Measurements from ENCODE around the gene TMEM250. TPM values are rescaled to one million over a fixed set of nuclear protein-coding genes. Genes with fewer than 3 reads are reported as not detected.

Gene TMEM250
- total RNA-seq, 1 experiment from 2014 or later = 37.5 TPM

GRCh38 chr9:136127313-136127712, 8.6 kb upstream of the TMEM250 start:
- H2AFZ ChIP-seq (ENCODE audit: low read depth, low read length, poor library complexity, severe bottlenecking) = no peak overlapping the region
- BruUV-seq (replicated peaks) = no TSS peak
- no peak overlapping the region for H3K4me3 ChIP-seq (replicated peaks in 1 of 2; ENCODE audit: low read depth in 1 of 2, low read length in 2 of 2)
- H3K9me3 ChIP-seq (ENCODE audit: control insufficient read depth in 1 of 2, insufficient read depth in 1 of 2, low read depth in 1 of 2, low read length in 2 of 2) = no peaks in the 10 kb centered on the region
- H3K4me1 ChIP-seq (ENCODE audit: control insufficient read depth in 1 of 2, insufficient read depth in 2 of 2, low read length in 2 of 2) = peaks cover 0 to 23% of the 10 kb centered on the region in 2 experiments; a peak in 2 of 4 replicates
- no peaks in the 10 kb centered on the region for H3K27me3 ChIP-seq (ENCODE audit: insufficient read depth, low read length)
- ChIA-PET RAD21 (ENCODE audit: low non-redundant PET in 1 of 2, low total read pairs in 2 of 2, uncharacterized antibody in 2 of 2, unreplicated experiment in 2 of 2) (no interaction called here), CTCF (no interaction called here), POLR2A (no interaction called here)
- TF ChIP-seq YY1 (IDR thresholded peaks at IDR 0.05; ENCODE audit: extremely low read depth, insufficient replicate concordance, low read depth, low read length) (no peak), JUND (IDR thresholded peaks at IDR 0.05) (no peak)
- no peaks in the 10 kb centered on the region for H3K9me2 ChIP-seq (ENCODE audit: insufficient read depth)
- H4K20me1 ChIP-seq (ENCODE audit: insufficient read depth) = no peaks in the 10 kb centered on the region
- H3K4me2 ChIP-seq (ENCODE audit: low read length) = no peak overlapping the region
- no peaks in the 10 kb centered on the region for H3K79me2 ChIP-seq (ENCODE audit: insufficient read depth, low read length)
- no peak overlapping the region for H3K27ac ChIP-seq (ENCODE audit: low read depth, low read length)
- H3K36me3 ChIP-seq (ENCODE audit: control insufficient read depth in 1 of 2, insufficient read depth in 2 of 2, low read length in 2 of 2) = no peaks in the 10 kb centered on the region
- ATAC-seq (no peak), DNase-seq (ENCODE audit: low read depth, low spot score) (no peak)
- no peak overlapping the region for H3K9ac ChIP-seq (ENCODE audit: low read length)
- intact Hi-C loops (cut with micrococcal nuclease) = no loop called here

- TF ChIP-seq POLR2AphosphoS5 (IDR thresholded peaks at IDR 0.05; ENCODE audit: low read depth, low read length) (no peak), POLR2A (IDR thresholded peaks at IDR 0.05; ENCODE audit: borderline replicate concordance, extremely low read depth, insufficient read depth, insufficient read length) (no peak)
- intact Hi-C loops (cut with micrococcal nuclease) = loop anchor here (5.0 kb wide), 1 partner anchor 523 kb away; no protein-coding TSS in a partner anchor
- H3K4me3 ChIP-seq (replicated peaks in 1 of 2; ENCODE audit: low read depth in 1 of 2, low read length in 2 of 2) = no peak overlapping the region
- no peak for ATAC-seq
- H3K36me3 ChIP-seq (ENCODE audit: control insufficient read depth in 1 of 2, insufficient read depth in 2 of 2, low read length in 2 of 2) = no peaks in the 10 kb centered on the region
- POLR2A ChIA-PET = no interaction called here
- H3K27ac ChIP-seq (ENCODE audit: low read depth, low read length) = no peak overlapping the region
- H3K4me1 ChIP-seq (ENCODE audit: control insufficient read depth in 1 of 2, insufficient read depth in 2 of 2, low read length in 2 of 2) = peaks cover 7 to 16% of the 10 kb centered on the region in 2 experiments
- H3K4me2 ChIP-seq (ENCODE audit: low read length) = no peak overlapping the region
- CTCF ChIA-PET = interaction anchor here (5.9 kb wide), 1 partner anchor 156 kb away, joined by 40 read pairs; no protein-coding TSS in a partner anchor
- H3K9me2 ChIP-seq (ENCODE audit: insufficient read depth) = no peaks in the 10 kb centered on the region
- no peaks in the 10 kb centered on the region for H4K20me1 ChIP-seq (ENCODE audit: insufficient read depth)
- RAD21 ChIA-PET (ENCODE audit: low non-redundant PET in 1 of 2, low total read pairs in 2 of 2, uncharacterized antibody in 2 of 2, unreplicated experiment in 2 of 2) = interaction anchor here in 1 of 2 experiments (1.3 kb wide), 1 partner anchor 158 kb away, joined by 3 read pairs; no protein-coding TSS in a partner anchor
- DNase-seq (ENCODE audit: low read depth, low spot score) = no peak
- no peaks in the 10 kb centered on the region; the same call in 1 of the 2 replicates for H3K79me2 ChIP-seq (ENCODE audit: insufficient read depth, low read length)
- no peak overlapping the region for H2AFZ ChIP-seq (ENCODE audit: low read depth, low read length, poor library complexity, severe bottlenecking)
- no TSS peak for BruUV-seq (replicated peaks)
- no peaks in the 10 kb centered on the region for H3K27me3 ChIP-seq (ENCODE audit: insufficient read depth, low read length)
- no peaks in the 10 kb centered on the region for H3K9me3 ChIP-seq (ENCODE audit: control insufficient read depth in 1 of 2, insufficient read depth in 1 of 2, low read depth in 1 of 2, low read length in 2 of 2)
- no peak overlapping the region for H3K9ac ChIP-seq (ENCODE audit: low read length)
These were observed 6.5 kb upstream of the TMEM250 start for GRCh38 chr9:136124976-136125692.
